ENCODE measurements around the gene SLC12A8. TPM values are rescaled to one million over a fixed set of nuclear protein-coding genes. Genes with fewer than 3 reads are reported as not detected.

Gene SLC12A8
- total RNA-seq, 2 experiments from 2014 or later: 0.36 to 0.38 TPM

DNA sequence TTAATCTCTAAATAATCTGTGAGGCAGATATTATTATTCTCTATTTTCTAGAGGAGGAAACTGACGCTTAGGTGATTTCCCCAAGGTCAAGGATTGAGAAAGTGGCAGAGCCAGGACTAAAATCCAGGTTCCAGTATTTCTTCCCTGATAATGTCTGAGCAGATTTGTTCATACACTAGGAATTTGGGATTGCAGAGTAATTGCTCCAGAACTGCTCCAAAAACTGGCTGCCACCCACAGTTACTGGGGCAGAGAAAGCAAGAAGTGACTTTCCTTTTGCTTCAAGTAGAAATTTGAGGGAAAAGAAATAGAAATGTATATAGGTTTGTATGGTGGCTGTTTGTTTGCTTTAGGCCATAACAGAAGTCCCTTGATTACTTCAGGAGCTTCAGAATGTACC, 60.6 kb downstream of the SLC12A8 start:
- Mint-ChIP-seq H3K9me3 (no peaks in the 10 kb centered on the region), H3K27me3 (no peaks in the 10 kb centered on the region), H3K27ac (no peak overlapping the region), H3K4me1 (ENCODE audit: low read depth) (peaks cover 8% of the 10 kb centered on the region), H3K4me3 (no peak overlapping the region), H3K36me3 (ENCODE audit: low read depth) (no peaks in the 10 kb centered on the region)
- H3K27me3 ChIP-seq (ENCODE audit: control insufficient read depth in 1 of 2, insufficient read depth in 2 of 2, low read length in 2 of 2): no peaks in the 10 kb centered on the region
- ATAC-seq (ENCODE audit: poor library complexity): no peak
- H3K9me3 ChIP-seq (ENCODE audit: control insufficient read depth in 1 of 2, insufficient read depth in 1 of 2, low read length in 2 of 2): no peaks in the 10 kb centered on the region
- H3K4me1 ChIP-seq (ENCODE audit: insufficient read depth, low read length): peaks cover 23% of the 10 kb centered on the region
- intact Hi-C loops (cut with DNase I, micrococcal nuclease): loop anchor here (5.0 to 10.0 kb wide), 2 partner anchors 223 to 285 kb away; partner anchors contain the start of gene ZNF148 (in 1 of the 2)
- CTCF ChIA-PET: no interaction called here
- no peak overlapping the region for H3K27ac ChIP-seq (ENCODE audit: low read depth in 1 of 2, low read length in 2 of 2)
- TF ChIP-seq, protein P1, sequence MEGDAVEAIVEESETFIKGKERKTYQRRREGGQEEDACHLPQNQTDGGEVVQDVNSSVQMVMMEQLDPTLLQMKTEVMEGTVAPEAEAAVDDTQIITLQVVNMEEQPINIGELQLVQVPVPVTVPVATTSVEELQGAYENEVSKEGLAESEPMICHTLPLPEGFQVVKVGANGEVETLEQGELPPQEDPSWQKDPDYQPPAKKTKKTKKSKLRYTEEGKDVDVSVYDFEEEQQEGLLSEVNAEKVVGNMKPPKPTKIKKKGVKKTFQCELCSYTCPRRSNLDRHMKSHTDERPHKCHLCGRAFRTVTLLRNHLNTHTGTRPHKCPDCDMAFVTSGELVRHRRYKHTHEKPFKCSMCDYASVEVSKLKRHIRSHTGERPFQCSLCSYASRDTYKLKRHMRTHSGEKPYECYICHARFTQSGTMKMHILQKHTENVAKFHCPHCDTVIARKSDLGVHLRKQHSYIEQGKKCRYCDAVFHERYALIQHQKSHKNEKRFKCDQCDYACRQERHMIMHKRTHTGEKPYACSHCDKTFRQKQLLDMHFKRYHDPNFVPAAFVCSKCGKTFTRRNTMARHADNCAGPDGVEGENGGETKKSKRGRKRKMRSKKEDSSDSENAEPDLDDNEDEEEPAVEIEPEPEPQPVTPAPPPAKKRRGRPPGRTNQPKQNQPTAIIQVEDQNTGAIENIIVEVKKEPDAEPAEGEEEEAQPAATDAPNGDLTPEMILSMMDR (IDR thresholded peaks at IDR 0.05): no peak
- no peaks in the 10 kb centered on the region for H3K36me3 ChIP-seq (ENCODE audit: insufficient read depth, low read length)
- no peak overlapping the region for H3K4me3 ChIP-seq (ENCODE audit: low read length)
- POLR2A ChIA-PET: interaction anchor here (1.0 kb wide), 1 partner anchor 9 kb away, joined by 3 read pairs; no protein-coding TSS in a partner anchor
- no peak for DNase-seq

DNA sequence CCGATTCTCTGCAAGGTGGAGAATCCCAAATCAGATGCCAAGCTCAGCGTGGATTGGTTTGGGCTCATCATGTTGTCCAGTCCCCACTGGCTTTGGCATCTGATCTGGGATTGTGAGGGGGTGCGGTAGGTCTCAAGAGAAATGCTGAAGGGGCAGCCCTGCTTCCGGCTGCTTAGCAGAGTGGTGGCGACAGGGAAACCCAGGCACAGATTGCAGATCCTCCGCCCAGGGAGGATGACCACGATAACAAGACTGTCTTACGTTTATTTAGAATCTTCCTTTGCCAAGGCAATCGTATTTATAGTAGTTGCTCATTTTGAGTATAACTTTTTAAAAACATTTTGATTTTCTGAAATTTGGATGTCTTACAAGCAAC, 61.1 kb downstream of the SLC12A8 start:
- no peaks in the 10 kb centered on the region for H3K27me3 ChIP-seq (ENCODE audit: control insufficient read depth in 1 of 2, insufficient read depth in 2 of 2, low read length in 2 of 2)
- H3K27ac ChIP-seq (ENCODE audit: low read depth in 1 of 2, low read length in 2 of 2): no peak overlapping the region
- H3K4me1 ChIP-seq (ENCODE audit: insufficient read depth, low read length): peaks cover 27% of the 10 kb centered on the region
- TF ChIP-seq, protein P1 (IDR thresholded peaks at IDR 0.05): no peak
- peaks cover 8% of the 10 kb centered on the region for H3K4me1 Mint-ChIP-seq (ENCODE audit: low read depth)
- ATAC-seq (ENCODE audit: poor library complexity) (no peak), DNase-seq (no peak)
- no peaks in the 10 kb centered on the region for H3K36me3 Mint-ChIP-seq (ENCODE audit: low read depth)
- no peaks in the 10 kb centered on the region for H3K27me3 Mint-ChIP-seq
- no peaks in the 10 kb centered on the region for H3K36me3 ChIP-seq (ENCODE audit: insufficient read depth, low read length)
- intact Hi-C loops (cut with DNase I, micrococcal nuclease): loop anchor here (5.0 to 10.0 kb wide), 2 partner anchors 223 to 286 kb away; partner anchors contain the start of gene ZNF148 (in 1 of the 2)
- ChIA-PET POLR2A (interaction anchor here (1.0 kb wide), 1 partner anchor 9 kb away, joined by 3 read pairs; no protein-coding TSS in a partner anchor), CTCF (no interaction called here)
- H3K9me3 Mint-ChIP-seq: no peaks in the 10 kb centered on the region
- H3K27ac Mint-ChIP-seq: no peak overlapping the region
- no peaks in the 10 kb centered on the region for H3K9me3 ChIP-seq (ENCODE audit: control insufficient read depth in 1 of 2, insufficient read depth in 1 of 2, low read length in 2 of 2)
- no peak overlapping the region for H3K4me3 Mint-ChIP-seq
- H3K4me3 ChIP-seq (ENCODE audit: low read length): no peak overlapping the region

GRCh38 chr3:125150525-125151441, 61.8 kb downstream of the SLC12A8 start:
- Mint-ChIP-seq H3K4me1 (ENCODE audit: low read depth) (peaks cover 8% of the 10 kb centered on the region), H3K27me3 (no peaks in the 10 kb centered on the region), H3K9me3 (no peaks in the 10 kb centered on the region), H3K36me3 (ENCODE audit: low read depth) (no peaks in the 10 kb centered on the region), H3K27ac (no peak overlapping the region), H3K4me3 (no peak overlapping the region)
- no peaks in the 10 kb centered on the region for H3K9me3 ChIP-seq (ENCODE audit: control insufficient read depth in 1 of 2, insufficient read depth in 1 of 2, low read length in 2 of 2)
- CTCF ChIA-PET: no interaction called here
- no peak overlapping the region for H3K27ac ChIP-seq (ENCODE audit: low read depth in 1 of 2, low read length in 2 of 2)
- intact Hi-C loops (cut with DNase I, micrococcal nuclease): loop anchor here (1.0 to 10.0 kb wide), 3 partner anchors 224 to 287 kb away; partner anchors contain the start of gene ZNF148 (in 1 of the 2)
- no peaks in the 10 kb centered on the region for H3K36me3 ChIP-seq (ENCODE audit: insufficient read depth, low read length)
- ATAC-seq (ENCODE audit: poor library complexity) (peak; percentile 81), DNase-seq (peak in 12 of 14 experiments; percentile 20 to 73 (median 38))
- TF ChIP-seq, protein P1 (IDR thresholded peaks at IDR 0.05): peak; percentile 47
- H3K4me1 ChIP-seq (ENCODE audit: insufficient read depth, low read length): peaks cover 27% of the 10 kb centered on the region
- no peaks in the 10 kb centered on the region for H3K27me3 ChIP-seq (ENCODE audit: control insufficient read depth in 1 of 2, insufficient read depth in 2 of 2, low read length in 2 of 2)
- H3K4me3 ChIP-seq (ENCODE audit: low read length): no peak overlapping the region
- POLR2A ChIA-PET: interaction anchor here (1.0 kb wide), 1 partner anchor 8 kb away, joined by 3 read pairs; no protein-coding TSS in a partner anchor

Measured in CD4-positive, alpha-beta T cell (primary cell).